Airway epithelial cell (primary cell): ENCODE data around the gene NFATC1. TPM values are rescaled to one million over a fixed set of nuclear protein-coding genes. Genes with fewer than 3 reads are reported as not detected.

ENCODE experiments used
- total RNA-seq: library from RNA; depleted of rRNA; stranded (reverse); fragments of >200 nt; gene quantifications from 2 replicates; pipeline ENCODE4 v1.2.3, GENCODE V29; 2015

NFATC1 gene
- total RNA-seq = 1.7 and 2.5 TPM in 2 replicates

DNA sequence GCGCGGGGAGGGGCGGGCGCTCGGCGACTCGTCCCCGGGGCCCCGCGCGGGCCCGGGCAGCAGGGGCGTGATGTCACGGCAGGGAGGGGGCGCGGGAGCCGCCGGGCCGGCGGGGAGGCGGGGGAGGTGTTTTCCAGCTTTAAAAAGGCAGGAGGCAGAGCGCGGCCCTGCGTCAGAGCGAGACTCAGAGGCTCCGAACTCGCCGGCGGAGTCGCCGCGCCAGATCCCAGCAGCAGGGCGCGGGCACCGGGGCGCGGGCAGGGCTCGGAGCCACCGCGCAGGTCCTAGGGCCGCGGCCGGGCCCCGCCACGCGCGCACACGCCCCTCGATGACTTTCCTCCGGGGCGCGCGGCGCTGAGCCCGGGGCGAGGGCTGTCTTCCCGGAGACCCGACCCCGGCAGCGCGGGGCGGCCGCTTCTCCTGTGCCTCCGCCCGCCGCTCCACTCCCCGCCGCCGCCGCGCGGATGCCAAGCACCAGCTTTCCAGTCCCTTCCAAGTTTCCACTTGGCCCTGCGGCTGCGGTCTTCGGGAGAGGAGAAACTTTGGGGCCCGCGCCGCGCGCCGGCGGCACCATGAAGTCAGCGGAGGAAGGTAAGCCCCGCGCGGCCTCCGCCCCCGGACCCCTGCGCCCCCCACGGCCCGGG is at the start of gene NFATC1:
TSS of gene NFATC1 (plus strand) at position 170 of the 644 bp plus-strand sequence. CDS start at position 465, 295 bp downstream.

